ENCODE measurements around the gene CNTNAP2. TPM values are rescaled to one million over a fixed set of nuclear protein-coding genes. Genes with fewer than 3 reads are reported as not detected.
A peak's percentile ranks its signal among the peaks of the same experiment; 100 is the strongest.

The CNTNAP2 gene
- total and polyA plus RNA-seq, 2 of the 13 experiments (the other 11 are each of a cell fraction or from before 2014, with no cell fraction given): 0.40 to 0.42 TPM

DNA sequence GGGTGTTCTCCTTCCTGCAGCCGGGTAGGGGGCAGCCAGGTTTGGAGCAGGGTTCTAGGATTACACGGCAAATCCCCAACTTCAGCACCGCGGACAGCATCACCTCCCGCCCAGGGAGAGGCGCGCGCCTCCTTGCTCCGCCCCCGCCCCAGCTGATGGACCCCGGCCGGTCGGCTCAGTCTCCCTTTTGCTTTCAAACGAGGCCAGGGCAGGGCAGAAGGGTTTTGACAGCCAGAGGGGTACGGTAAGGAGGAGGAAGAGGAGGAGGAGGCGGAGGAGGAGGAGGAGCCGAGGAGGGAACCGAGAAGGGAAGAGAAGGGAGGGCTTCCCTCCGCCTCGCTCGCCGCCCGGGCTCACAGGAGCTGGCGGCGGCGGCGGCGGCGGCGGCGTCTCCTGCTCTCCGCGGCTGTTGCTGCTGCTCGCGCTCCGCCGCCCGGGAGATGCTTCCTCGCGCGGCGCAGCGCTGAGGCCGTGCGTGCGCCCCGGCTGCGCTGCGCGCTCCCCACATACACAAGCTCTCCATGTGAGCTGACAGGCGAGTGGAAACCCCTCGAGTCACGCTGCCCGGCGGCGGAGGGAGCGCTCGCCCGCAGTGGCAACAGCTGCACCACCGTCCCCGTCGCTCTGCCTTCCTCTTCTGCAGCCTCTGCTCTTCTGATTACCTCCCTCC lies 615 bp upstream of the CNTNAP2 start (continued):
- TF ChIP-seq, protein P1, sequence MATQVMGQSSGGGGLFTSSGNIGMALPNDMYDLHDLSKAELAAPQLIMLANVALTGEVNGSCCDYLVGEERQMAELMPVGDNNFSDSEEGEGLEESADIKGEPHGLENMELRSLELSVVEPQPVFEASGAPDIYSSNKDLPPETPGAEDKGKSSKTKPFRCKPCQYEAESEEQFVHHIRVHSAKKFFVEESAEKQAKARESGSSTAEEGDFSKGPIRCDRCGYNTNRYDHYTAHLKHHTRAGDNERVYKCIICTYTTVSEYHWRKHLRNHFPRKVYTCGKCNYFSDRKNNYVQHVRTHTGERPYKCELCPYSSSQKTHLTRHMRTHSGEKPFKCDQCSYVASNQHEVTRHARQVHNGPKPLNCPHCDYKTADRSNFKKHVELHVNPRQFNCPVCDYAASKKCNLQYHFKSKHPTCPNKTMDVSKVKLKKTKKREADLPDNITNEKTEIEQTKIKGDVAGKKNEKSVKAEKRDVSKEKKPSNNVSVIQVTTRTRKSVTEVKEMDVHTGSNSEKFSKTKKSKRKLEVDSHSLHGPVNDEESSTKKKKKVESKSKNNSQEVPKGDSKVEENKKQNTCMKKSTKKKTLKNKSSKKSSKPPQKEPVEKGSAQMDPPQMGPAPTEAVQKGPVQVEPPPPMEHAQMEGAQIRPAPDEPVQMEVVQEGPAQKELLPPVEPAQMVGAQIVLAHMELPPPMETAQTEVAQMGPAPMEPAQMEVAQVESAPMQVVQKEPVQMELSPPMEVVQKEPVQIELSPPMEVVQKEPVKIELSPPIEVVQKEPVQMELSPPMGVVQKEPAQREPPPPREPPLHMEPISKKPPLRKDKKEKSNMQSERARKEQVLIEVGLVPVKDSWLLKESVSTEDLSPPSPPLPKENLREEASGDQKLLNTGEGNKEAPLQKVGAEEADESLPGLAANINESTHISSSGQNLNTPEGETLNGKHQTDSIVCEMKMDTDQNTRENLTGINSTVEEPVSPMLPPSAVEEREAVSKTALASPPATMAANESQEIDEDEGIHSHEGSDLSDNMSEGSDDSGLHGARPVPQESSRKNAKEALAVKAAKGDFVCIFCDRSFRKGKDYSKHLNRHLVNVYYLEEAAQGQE (IDR thresholded peaks at IDR 0.05; ENCODE audit: borderline replicate concordance in 1 of 2, low read depth in 1 of 2, low read length in 2 of 2): peak; percentile 79 to 94
- TF ChIP-seq MIER2 (CRISPR knock-in tag; IDR thresholded peaks at IDR 0.05) (peak; percentile 91), SALL1 (CRISPR knock-in tag; IDR thresholded peaks at IDR 0.05) (peak; percentile 24; the same call in 1 of the 2 replicates), ZNF143 (CRISPR knock-in tag; IDR thresholded peaks at IDR 0.05) (no peak), RFXAP (CRISPR knock-in tag; IDR thresholded peaks at IDR 0.05; ENCODE audit: borderline replicate concordance) (no peak), ZMYM4 (CRISPR knock-in tag; IDR thresholded peaks at IDR 0.05) (no peak)
- TF ChIP-seq, protein P2, sequence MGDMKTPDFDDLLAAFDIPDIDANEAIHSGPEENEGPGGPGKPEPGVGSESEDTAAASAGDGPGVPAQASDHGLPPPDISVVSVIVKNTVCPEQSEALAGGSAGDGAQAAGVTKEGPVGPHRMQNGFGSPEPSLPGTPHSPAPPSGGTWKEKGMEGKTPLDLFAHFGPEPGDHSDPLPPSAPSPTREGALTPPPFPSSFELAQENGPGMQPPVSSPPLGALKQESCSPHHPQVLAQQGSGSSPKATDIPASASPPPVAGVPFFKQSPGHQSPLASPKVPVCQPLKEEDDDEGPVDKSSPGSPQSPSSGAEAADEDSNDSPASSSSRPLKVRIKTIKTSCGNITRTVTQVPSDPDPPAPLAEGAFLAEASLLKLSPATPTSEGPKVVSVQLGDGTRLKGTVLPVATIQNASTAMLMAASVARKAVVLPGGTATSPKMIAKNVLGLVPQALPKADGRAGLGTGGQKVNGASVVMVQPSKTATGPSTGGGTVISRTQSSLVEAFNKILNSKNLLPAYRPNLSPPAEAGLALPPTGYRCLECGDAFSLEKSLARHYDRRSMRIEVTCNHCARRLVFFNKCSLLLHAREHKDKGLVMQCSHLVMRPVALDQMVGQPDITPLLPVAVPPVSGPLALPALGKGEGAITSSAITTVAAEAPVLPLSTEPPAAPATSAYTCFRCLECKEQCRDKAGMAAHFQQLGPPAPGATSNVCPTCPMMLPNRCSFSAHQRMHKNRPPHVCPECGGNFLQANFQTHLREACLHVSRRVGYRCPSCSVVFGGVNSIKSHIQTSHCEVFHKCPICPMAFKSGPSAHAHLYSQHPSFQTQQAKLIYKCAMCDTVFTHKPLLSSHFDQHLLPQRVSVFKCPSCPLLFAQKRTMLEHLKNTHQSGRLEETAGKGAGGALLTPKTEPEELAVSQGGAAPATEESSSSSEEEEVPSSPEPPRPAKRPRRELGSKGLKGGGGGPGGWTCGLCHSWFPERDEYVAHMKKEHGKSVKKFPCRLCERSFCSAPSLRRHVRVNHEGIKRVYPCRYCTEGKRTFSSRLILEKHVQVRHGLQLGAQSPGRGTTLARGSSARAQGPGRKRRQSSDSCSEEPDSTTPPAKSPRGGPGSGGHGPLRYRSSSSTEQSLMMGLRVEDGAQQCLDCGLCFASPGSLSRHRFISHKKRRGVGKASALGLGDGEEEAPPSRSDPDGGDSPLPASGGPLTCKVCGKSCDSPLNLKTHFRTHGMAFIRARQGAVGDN (CRISPR knock-in tag; IDR thresholded peaks at IDR 0.05): 0 out of 2 replicates have a peak, but pooled peaks have one; percentile 4
